GM19351 (cell line): ENCODE data around the gene EEF1AKMT3.
A peak's percentile ranks its signal among the peaks of the same experiment; 100 is the strongest.

ENCODE experiments used
- ATAC-seq: cut with Tn5 transposase; IDR thresholded peaks from one replicate; pipeline ENCODE4 v1.9.1; 2021; ENCODE audit warnings: mild to moderate bottlenecking, moderate library complexity; ENCODE audit not compliant: unreplicated experiment

Gene EEF1AKMT3

GRCh38 chr12:57750561-57751431, 21.6 kb upstream of the EEF1AKMT3 start:
- no peak for ATAC-seq

DNA sequence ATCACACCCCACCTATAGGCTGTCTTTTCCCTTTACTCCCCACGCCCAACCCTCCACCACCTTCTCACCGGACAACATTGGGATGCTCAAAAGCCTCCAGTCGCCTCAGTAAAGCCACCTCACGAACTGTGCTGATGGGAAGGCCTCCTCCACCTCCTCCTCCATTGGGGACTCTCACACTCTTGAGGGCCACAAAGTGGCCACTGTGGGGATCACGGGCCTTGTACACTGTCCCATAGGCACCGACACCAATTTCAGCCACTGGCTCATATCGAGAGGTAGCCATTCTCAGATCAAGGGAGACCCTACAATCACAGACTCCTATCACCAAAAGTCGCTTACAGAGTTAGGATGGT, 21.0 kb upstream of the EEF1AKMT3 start:
- no peak for ATAC-seq

- peak; percentile 64 for ATAC-seq
Measured at GRCh38 chr12:57751788-57752667, 20.4 kb upstream of the EEF1AKMT3 start, which contains the start of gene CDK4. CDK4 (minus strand) TSS chr12:57752310; CDS start chr12:57751717, 593 bp downstream.

- ATAC-seq: no peak
Measured at GRCh38 chr12:57752668-57753000, 19.8 kb upstream of the EEF1AKMT3 start.

GRCh38 chr12:57753756-57754337, 18.6 kb upstream of the EEF1AKMT3 start:
- no peak for ATAC-seq

- peak; percentile 40 for ATAC-seq
Measured at GRCh38 chr12:57754411-57755193, 17.8 kb upstream of the EEF1AKMT3 start, which contains the start of gene MARCHF9. MARCHF9 (plus strand) TSS chr12:57755103; CDS start chr12:57755529, 426 bp downstream.

DNA sequence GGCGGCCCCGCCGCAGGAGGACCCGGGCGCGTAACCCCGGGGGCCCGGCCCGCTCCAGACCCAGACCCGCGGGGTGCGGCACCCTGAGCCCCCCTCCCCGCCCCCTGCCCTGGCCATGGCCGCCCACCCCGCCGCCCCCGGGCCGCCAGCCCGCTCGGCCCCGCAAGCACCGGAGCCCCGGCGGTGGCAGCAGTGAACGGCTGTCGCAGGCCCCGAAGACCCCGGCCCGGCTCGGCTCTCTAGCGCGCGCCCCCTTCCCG, 17.3 kb upstream of the EEF1AKMT3 start:
- ATAC-seq: no peak

DNA sequence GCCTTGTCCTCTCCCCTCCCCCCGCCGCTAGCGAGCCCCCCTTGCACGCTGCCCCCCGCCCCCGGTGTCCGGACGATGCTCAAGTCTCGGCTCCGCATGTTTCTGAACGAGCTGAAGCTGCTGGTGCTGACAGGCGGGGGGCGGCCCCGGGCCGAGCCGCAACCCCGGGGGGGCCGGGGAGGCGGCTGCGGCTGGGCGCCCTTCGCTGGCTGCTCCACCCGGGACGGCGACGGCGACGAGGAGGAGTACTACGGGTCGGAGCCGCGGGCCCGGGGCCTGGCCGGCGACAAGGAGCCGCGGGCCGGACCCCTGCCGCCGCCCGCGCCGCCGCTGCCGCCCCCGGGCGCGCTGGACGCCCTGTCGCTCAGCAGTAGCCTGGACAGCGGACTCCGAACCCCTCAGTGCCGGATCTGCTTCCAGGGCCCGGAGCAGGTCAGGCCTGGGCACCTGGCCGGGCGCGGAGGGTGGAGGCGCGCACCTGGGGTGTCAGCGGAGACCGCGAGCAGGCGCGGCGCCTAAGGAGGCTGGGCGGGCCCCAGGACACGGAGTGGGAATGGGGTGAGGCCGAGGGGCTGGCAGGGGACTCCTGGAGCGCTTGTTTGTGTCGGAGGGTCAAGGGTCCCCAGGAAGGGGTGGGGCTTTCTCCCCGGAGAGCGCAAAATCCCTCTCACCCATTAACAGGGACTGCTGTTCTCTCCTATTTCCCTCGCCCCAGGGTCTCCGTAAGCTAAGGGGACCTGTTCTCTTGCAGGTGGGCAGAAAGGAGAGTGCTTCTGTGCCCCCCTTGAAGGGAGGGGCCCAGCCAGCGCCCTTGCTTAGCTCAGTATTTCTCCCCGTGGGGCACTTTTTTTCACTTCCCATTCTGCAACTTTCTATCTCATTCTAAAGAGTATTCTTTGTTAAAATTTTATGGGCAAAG, 16.7 kb upstream of the EEF1AKMT3 start:
- no peak for ATAC-seq

GRCh38 chr12:57756406-57757341, 15.7 kb upstream of the EEF1AKMT3 start:
- ATAC-seq: peak; percentile 25

DNA sequence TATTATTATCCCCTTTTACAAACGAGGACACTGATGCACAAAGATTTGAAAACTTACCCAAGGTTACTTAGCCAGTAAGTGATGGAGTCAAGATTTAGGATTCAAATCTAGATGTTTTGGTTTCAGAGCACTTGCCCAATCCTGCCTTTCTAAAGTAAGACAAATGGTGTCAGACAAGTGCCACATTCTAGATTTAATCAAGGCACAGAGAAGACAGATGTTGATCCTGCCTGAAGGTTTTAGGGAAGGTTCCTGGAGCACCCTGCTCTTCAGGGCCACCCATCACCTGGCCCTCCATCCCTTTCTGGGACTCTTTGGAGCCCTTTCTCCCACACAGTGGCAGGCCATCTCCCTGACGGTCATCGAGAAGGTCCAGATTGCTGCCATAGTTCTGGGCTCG, 14.6 kb upstream of the EEF1AKMT3 start:
- ATAC-seq: no peak

DNA sequence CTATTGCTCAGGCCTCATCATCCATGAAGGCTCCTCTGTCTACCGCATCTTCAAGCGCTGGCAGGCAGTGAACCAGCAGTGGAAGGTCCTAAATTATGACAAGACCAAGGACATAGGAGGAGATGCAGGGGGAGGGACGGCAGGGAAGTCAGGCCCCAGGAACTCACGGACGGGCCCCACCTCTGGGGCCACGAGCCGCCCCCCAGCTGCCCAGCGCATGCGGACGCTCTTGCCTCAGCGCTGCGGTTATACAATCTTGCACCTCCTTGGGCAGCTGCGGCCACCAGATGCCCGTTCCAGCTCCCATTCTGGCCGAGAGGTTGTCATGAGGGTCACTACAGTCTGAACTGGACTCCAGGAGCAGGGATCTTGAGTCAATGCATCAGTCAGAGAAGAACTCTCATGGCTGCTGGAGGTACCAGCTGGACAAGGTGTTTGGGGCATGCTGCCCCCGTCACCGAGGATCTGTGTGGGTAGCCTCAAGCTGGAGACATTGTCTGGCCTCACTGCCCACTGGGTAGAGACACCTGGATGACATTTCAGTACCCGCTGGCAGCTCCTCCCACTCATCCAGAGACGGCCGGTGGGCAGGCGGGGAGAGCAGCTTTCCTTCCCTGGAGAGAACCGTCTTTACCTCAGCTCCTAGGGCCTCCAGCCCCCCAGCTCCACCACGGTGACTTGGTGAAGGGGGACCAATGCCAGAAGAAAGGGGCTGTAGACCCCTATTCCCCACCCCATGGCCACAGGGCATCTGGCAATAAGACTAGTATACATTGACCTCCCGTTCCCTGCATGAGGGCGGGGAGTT, 13.7 kb upstream of the EEF1AKMT3 start:
- ATAC-seq: no peak

DNA sequence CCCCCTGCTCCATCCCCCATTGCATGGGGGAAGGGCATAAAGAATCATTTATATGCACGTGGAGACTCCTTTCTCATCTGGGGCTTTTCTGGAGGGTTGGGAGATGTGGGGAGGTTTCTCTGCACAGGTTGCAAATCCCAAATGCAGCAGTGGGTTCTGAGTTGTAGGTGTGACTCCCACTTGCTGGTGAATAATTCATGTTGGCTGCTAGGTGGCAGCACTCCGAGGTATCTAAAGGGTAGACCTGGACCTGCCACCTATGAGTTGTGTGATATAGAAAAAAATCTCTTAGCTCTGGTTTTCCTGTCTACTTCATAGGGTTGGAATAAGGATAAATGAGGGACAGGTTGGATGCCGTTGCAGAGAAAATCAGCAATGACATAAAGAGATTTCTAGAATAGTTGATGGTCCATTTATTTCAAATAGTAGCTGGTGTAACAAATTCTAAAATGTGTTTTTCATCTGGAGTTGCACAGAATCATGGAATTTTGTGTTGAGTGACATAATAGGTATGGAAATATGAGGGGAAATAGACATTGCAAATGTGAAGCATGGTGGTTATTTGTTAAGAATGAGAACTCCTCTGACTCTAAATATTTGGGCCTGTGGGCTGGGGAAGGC, 12.9 kb upstream of the EEF1AKMT3 start:
- no peak for ATAC-seq

DNA sequence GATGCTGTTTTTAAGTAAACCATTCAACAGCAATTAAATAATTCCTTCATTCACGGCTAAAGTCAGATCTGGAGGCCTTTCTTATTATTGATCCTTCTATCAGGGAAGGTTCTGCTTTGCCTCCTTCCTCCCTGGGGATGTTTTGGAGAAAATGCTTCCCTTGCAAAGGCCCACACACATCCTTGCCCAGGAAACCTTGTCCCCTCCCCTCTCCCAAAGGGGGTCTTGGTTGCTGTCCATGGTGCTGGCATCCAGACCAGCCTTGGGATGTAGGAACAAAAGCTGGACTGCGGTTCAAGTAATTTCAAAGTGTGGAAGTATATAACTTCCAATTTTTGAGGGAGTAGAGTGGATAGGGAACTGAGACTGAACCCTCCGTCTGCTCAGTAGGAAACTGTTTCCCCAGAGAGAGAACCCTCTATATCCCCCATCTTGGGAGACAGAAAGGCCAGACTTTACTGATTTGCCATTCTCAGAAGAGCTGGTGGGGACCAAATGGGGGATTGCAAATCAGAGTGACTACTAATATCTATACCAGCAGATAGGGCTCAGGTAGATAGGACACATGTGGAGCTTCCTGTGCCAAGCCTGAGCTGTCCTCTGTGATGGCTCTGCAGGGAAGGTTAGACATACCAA, 11.9 kb upstream of the EEF1AKMT3 start:
- ATAC-seq: no peak

- no peak for ATAC-seq
Measured at GRCh38 chr12:57761391-57761998, 10.9 kb upstream of the EEF1AKMT3 start.

DNA sequence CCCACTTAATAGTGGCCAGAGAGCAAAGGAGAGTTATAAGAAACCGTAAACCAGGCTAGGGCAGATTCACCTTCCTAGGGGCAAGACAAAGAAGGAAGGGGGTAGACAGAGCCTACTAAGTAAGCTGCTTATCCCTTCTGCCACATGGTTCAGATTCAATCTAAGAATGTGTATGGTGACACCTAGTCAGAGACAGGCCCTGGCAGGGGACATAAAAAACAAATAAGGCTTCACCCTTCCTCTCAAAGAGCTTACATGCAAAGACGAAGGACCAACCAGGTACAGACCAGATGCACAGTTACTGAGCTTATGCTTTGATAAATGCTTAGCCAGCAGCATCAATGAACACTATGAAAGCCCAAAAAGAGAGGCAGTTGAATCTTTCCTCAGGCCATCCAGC, 10.0 kb upstream of the EEF1AKMT3 start:
- no peak for ATAC-seq

DNA sequence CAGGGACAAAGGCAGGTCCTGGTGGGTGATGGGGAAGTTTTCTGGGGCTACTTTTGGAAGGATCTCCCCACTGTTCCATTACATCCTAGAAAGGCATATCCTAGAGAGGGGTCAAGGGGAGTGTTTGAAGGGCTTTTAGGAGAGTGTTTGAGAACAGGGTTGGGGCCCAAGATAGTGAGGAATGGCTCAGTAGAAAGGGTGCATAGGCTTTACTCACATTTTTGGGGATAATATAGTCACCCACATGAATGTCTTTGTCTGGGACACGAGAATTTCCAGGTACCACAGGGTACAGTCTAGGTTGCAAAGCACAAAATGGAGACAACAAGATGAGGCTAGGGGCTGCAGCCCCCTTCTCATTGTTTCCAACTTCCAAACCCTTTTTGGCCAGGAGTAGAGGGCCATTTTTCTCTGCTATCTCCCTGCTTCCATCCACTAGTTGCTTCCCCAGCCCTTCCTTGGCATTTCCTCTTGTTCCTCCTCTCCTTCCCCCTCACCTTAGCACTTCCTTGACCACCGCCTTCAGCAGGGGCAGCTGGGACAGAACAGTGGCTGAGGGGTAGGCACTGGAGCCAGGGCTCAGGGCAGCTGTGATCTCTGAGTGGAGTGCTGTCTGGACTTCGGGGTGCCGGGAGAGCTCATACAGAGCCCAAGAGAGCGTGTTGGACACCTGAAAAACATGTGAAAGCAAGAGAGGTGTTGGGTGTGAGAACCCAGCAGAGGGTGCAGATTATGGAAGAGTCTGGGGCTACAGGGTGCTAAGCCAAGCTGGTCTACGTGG, 8.3 kb upstream of the EEF1AKMT3 start:
- ATAC-seq: no peak
